ENCODE results near the gene CNTNAP2. TPM values are rescaled to one million over a fixed set of nuclear protein-coding genes. Genes with fewer than 3 reads are reported as not detected.

The CNTNAP2 gene
- total and polyA plus RNA-seq, 4 donors = 0.14 to 2.3 (median 1.1) TPM

- H3K27ac ChIP-seq (ENCODE audit: low read depth in 1 of 2, low read length in 2 of 2) = no peak overlapping the region
These were observed 2326.3 kb downstream of the CNTNAP2 start for GRCh38 chr7:148442933-148443332.

More at GRCh38 chr7:148442933-148443332, 2326.3 kb downstream of the CNTNAP2 start:
- WGBS = 42% methylated on average over 6 of the region's 6 CpGs
- Histone ChIP-seq H3K27me3 (ENCODE audit: control insufficient read depth in 4 of 4, insufficient read depth in 4 of 4, low read length in 3 of 4) (no peaks in the 10 kb centered on the region), H3K9ac (ENCODE audit: low read depth in 1 of 2, low read length in 2 of 2) (no peak overlapping the region), H3K4me1 (ENCODE audit: control insufficient read depth in 4 of 4, insufficient read depth in 4 of 4, low read length in 3 of 4) (peaks cover 0 to 14% (median 7%) of the 10 kb centered on the region in 4 donors), H3K4me3 (ENCODE audit: low read depth in 1 of 3, low read length in 3 of 3) (no peak overlapping the region), H3K9me3 (ENCODE audit: control insufficient read depth in 4 of 4, low read length in 3 of 4) (peaks cover 0 to 5% (median 0%) of the 10 kb centered on the region in 4 donors), H3K36me3 (ENCODE audit: control insufficient read depth in 4 of 4, insufficient read depth in 3 of 4, low read depth in 1 of 4, low read length in 3 of 4) (no peaks in the 10 kb centered on the region)
- TF ChIP-seq CTCF (IDR thresholded peaks at IDR 0.05; ENCODE audit: low read depth, low read length, missing input control) = no peak
- TF ChIP-seq FOXA1 (IDR thresholded peaks at IDR 0.05) = no peak
- TF ChIP-seq TAF1 (conservative IDR thresholded peaks at IDR 0.05) = no peak
- TF ChIP-seq EGR1 (IDR thresholded peaks at IDR 0.05; ENCODE audit: low read depth in 2 of 2) = no peak
- peak; percentile 53 for TF ChIP-seq HNF4G (IDR thresholded peaks at IDR 0.05)
- peak; percentile 43 for TF ChIP-seq MAX (IDR thresholded peaks at IDR 0.05)
- no peak for TF ChIP-seq SP1 (IDR thresholded peaks at IDR 0.05)
- TF ChIP-seq GABPA (IDR thresholded peaks at IDR 0.05 in 1 of 2, conservative IDR thresholded peaks at IDR 0.05 in 1 of 2) = no peak
- TF ChIP-seq ZBTB33 (IDR thresholded peaks at IDR 0.05) = no peak
- TF ChIP-seq YY1 (IDR thresholded peaks at IDR 0.05) = peak; percentile 27
- TF ChIP-seq ATF3 (IDR thresholded peaks at IDR 0.05) = no peak
- no peak for TF ChIP-seq NR2F2 (IDR thresholded peaks at IDR 0.05)
- peak in 1 of 2 donors; percentile 62 for TF ChIP-seq JUND (IDR thresholded peaks at IDR 0.05)
- TF ChIP-seq REST (IDR thresholded peaks at IDR 0.05) = peak; percentile 26
- peak in 1 of 2 donors; percentile 76 for TF ChIP-seq RXRA (IDR thresholded peaks at IDR 0.05)
- TF ChIP-seq HNF4A (conservative IDR thresholded peaks at IDR 0.05) = peak; percentile 86 to 91
- peak in 1 of 2 donors; percentile 27 for TF ChIP-seq RAD21 (IDR thresholded peaks at IDR 0.05)
- no peak for TF ChIP-seq FOXA2 (IDR thresholded peaks at IDR 0.05)
- no peak for DNase-seq (ENCODE audit: low spot score)
